Activated CD8-positive, alpha-beta T cell treated with anti-CD3 and anti-CD28 coated beads for 36 hours (primary cell): Measurements from ENCODE around the gene RGMB. TPM values are rescaled to one million over a fixed set of nuclear protein-coding genes. Genes with fewer than 3 reads are reported as not detected.
"Not testable (repeated sequence)": the region's sequence is repeated elsewhere in the genome, so short reads cannot be mapped to it uniquely, and the experiment has no call there.

ENCODE experiments used
- ATAC-seq: fragments of 200-7000 bp; cut with Tn5 transposase; one replicate; pipeline ENCODE4 v1.10.0; 2021; ENCODE audit warnings: mild to moderate bottlenecking, moderate library complexity
- CTCF ChIA-PET: fragments of 350-600 bp; sonication (Branson Sonifier 250); formaldehyde crosslinking; loops from one replicate; lab custom pipeline; 2021; ENCODE audit warnings: antibody characterized with exemption; lab: Charles Lee
- POLR2A ChIA-PET: fragments of 350-600 bp; sonication (Branson Sonifier 250); formaldehyde crosslinking; loops from one replicate; lab custom pipeline; 2021; ENCODE audit warnings: antibody characterized with exemption; lab: Charles Lee
- DNase-seq: peaks from one replicate; pipeline ENCODE4 v3.0.0-alpha.2; 2020
- H3K27ac Mint-ChIP-seq: one replicate; pipeline ENCODE4 v1.8.0; 2021; ENCODE audit warnings: mild to moderate bottlenecking, mixed read lengths
- H3K27me3 Mint-ChIP-seq: one replicate; pipeline ENCODE4 v1.8.0; 2021; ENCODE audit warnings: mixed read lengths
- H3K36me3 Mint-ChIP-seq: one replicate; pipeline ENCODE4 v1.8.0; 2021; ENCODE audit warnings: low read depth, mixed read lengths
- H3K4me1 Mint-ChIP-seq: one replicate; pipeline ENCODE4 v1.8.0; 2021; ENCODE audit warnings: low read depth, mixed read lengths
- H3K4me3 Mint-ChIP-seq: one replicate; pipeline ENCODE4 v1.8.0; 2021; ENCODE audit warnings: mild to moderate bottlenecking, moderate library complexity, mixed read lengths
- H3K9me3 Mint-ChIP-seq: one replicate; pipeline ENCODE4 v1.8.0; 2021; ENCODE audit warnings: mixed read lengths
- CTCF ChIP-seq: fragments of 200-600 bp; IDR thresholded peaks from one replicate; pipeline ENCODE4 v1.8.0; 2022; ENCODE audit warnings: antibody characterized with exemption, mild to moderate bottlenecking
- intact Hi-C: fragments of 100-400 bp; cut with micrococcal nuclease; formaldehyde crosslinking; loops from one replicate; pipeline ENCODE4 v1.10.0; 2022
- total RNA-seq, 2 experiments: library from RNA; stranded (reverse); gene quantifications; one replicate each; pipeline ENCODE4 v1.2.3, GENCODE V29; 2021

The RGMB gene
- total RNA-seq, 2 experiments from 2014 or later: 1.6 to 1.9 TPM

DNA sequence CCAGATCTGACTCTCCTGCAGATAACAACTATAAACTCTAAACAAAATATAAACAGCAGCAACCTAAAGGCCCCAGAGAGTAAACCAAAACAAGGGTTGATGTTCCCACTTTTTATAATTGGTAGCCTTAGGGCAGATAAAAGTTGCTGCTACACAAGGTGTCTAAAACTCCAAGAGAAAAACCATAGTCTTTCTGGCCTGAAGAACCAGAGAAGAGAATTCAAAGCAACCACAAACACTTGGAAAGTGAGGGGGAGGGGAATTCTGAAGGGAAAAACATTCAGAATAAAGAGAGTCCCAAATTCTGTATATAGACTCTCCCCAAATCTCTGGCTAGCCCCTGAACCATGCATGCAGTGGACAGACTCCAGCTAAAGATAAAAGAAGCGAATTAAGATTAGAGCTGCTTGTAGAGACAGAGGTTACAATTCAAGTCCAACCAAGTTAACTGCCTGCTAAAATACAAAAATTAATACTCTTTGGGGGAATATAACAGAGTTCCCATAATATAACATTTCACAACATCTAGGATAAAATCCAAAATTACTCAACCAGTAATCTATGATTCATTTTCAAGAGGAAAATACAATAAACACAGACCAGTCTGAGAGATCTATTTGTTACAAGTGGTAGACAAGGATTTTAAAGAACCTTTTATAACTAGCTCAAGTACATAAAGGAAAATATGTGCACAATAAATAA lies 37.5 kb upstream of the RGMB start:
- ChIA-PET CTCF (no interaction called here), POLR2A (no interaction called here)
- ATAC-seq (no peak), DNase-seq (no peak)
- Mint-ChIP-seq H3K27me3 (peaks cover 16% of the 10 kb centered on the region), H3K27ac (no peak overlapping the region), H3K36me3 (no peaks in the 10 kb centered on the region), H3K9me3 (peaks cover 1% of the 10 kb centered on the region), H3K4me1 (no peaks in the 10 kb centered on the region), H3K4me3 (no peak overlapping the region)
- no peak for TF ChIP-seq CTCF
- intact Hi-C loops: no loop called here

GRCh38 chr5:98736753-98737152 lies 36.7 kb upstream of the RGMB start:
- ChIA-PET POLR2A (no interaction called here), CTCF (no interaction called here)
- no peak overlapping the region for H3K4me3 Mint-ChIP-seq
- intact Hi-C loops: no loop called here
- H3K4me1 Mint-ChIP-seq: no peaks in the 10 kb centered on the region
- no peak for DNase-seq
- ATAC-seq: no peak
- H3K27ac Mint-ChIP-seq: no peak overlapping the region
- peaks cover 1% of the 10 kb centered on the region for H3K9me3 Mint-ChIP-seq
- H3K36me3 Mint-ChIP-seq: no peaks in the 10 kb centered on the region
- TF ChIP-seq CTCF: no peak
- H3K27me3 Mint-ChIP-seq: peaks cover 16% of the 10 kb centered on the region

- CTCF ChIA-PET: not testable (repeated sequence)
Observed at GRCh38 chr5:98737441-98737840, 36.0 kb upstream of the RGMB start.

GRCh38 chr5:98738481-98739149 lies 34.8 kb upstream of the RGMB start:
- intact Hi-C loops: not testable (repeated sequence)

More at GRCh38 chr5:98737441-98737840, 36.0 kb upstream of the RGMB start:
- ATAC-seq, intact Hi-C loops, H3K9me3 Mint-ChIP-seq, DNase-seq, H3K36me3 Mint-ChIP-seq, H3K4me1 Mint-ChIP-seq, H3K4me3 Mint-ChIP-seq, H3K27ac Mint-ChIP-seq, POLR2A ChIA-PET: not testable (repeated sequence)
- peaks cover 16% of the 10 kb centered on the region for H3K27me3 Mint-ChIP-seq

GRCh38 chr5:98741926-98742325 lies 31.5 kb upstream of the RGMB start:
- ATAC-seq: no peak
- peaks cover 3% of the 10 kb centered on the region for H3K9me3 Mint-ChIP-seq

More at GRCh38 chr5:98738481-98739149, 34.8 kb upstream of the RGMB start:
- DNase-seq, H3K27ac Mint-ChIP-seq, CTCF ChIA-PET, H3K9me3 Mint-ChIP-seq, POLR2A ChIA-PET, H3K4me3 Mint-ChIP-seq, H3K4me1 Mint-ChIP-seq, ATAC-seq, H3K36me3 Mint-ChIP-seq: not testable (repeated sequence)
- peaks cover 19% of the 10 kb centered on the region for H3K27me3 Mint-ChIP-seq

More at GRCh38 chr5:98741926-98742325, 31.5 kb upstream of the RGMB start:
- TF ChIP-seq CTCF: no peak
- DNase-seq: no peak
- intact Hi-C loops: no loop called here
- H3K4me1 Mint-ChIP-seq: no peaks in the 10 kb centered on the region
- H3K4me3 Mint-ChIP-seq: no peak overlapping the region
- H3K27ac Mint-ChIP-seq: no peak overlapping the region
- ChIA-PET CTCF (interaction anchor here (1.0 to 2.9 kb wide), 4 partner anchors 16 to 43 kb away, joined by 3 to 19 read pairs (median 3); no protein-coding TSS in a partner anchor), POLR2A (interaction anchor here (0.6 to 1.1 kb wide), 2 partner anchors 284 to 1233 kb away, joined by 3 read pairs; no protein-coding TSS in a partner anchor)
- H3K27me3 Mint-ChIP-seq: peaks cover 23% of the 10 kb centered on the region
- no peaks in the 10 kb centered on the region for H3K36me3 Mint-ChIP-seq
